Measurements from ENCODE around the gene PRKG1.

GRCh38 chr10:52212062-52212461, 1137.8 kb downstream of the PRKG1 start:
- TF ChIP-seq CTCF (IDR thresholded peaks at IDR 0.05) (no peak), POLR2A (IDR thresholded peaks at IDR 0.05) (no peak)
